HG02970 (cell line): Measurements from ENCODE around the gene SLK.

ENCODE experiments used
- ATAC-seq: cut with Tn5 transposase; IDR thresholded peaks from one replicate; pipeline ENCODE4 v1.9.1; 2021; ENCODE audit warnings: mild to moderate bottlenecking, moderate library complexity, moderate number of reproducible peaks; ENCODE audit not compliant: unreplicated experiment, low FRiP score

The SLK gene

DNA sequence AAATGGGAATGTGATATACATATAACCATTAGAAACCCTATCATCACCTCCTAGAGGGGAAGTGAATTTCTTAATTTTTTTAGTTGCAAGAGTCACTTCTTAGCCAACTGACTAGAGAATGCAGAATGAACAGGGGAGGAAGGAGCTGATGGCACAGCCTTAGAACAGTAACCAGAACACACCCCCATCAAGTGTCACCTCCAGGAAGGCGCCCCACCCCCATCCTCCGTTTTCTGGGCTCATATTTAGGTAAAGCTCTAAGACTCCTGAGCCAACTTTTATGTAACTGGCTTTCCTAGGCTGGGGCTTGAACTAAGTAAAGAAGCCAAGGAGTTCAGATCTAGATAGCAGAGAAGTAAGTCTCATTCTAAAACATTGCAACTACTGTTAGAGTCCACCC, 64.7 kb downstream of the SLK start:
- ATAC-seq = no peak

DNA sequence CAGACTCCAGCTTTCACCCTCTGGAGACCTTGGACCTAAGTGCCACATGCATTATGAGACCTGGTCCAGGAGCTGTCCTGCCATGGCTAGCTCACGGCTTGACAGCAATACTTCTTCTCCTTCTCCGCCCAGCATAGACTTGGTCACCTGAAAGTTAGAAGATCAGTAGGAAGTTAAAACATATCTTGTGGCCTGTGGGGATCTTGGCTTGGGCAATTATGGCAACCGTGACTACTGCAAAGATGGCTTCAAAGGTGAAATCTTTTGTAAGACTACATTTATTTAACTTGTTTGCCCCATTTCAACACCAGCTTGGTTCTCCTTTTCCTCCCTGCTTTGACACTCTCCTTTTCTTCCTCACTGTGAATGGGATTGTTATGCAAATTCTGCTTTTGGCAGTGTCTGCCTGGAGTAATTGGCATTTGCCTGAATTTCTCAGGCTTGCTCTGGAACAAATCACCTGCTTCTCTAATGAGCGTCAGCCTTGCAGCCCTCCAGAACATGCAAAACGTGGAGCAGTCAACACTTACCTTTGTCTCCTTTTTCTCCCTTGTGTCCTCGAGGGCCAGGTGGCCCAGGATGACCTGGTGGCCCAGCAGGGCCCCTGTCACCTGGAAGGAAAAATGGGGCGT, 65.3 kb downstream of the SLK start:
- ATAC-seq = no peak

DNA sequence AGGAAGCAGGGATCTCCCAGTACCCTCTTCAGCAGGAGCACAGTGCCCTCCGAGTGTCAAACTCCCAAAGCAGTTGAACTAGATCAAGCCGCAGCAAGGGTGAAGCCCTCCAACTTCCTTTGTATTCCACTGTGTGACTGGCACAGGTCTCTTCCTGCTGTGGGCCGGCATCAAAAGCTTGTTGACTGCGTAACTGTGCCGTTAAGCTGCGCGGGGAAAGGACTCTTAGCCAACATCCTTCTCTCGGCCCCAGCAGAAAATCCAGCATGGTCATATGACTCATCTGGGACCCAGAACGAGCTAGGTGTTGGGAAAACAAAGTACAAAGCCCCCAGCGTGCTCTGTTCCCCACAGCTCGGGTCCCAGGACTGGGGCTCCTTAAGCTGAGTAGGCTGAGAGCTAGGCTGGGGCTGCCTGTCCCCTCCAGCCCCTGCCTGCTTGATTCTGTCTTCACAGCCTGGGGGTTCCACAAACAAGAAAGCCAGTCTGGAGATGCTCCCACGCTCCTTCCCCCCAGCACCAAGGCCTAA, 66.5 kb downstream of the SLK start:
- no peak for ATAC-seq

DNA sequence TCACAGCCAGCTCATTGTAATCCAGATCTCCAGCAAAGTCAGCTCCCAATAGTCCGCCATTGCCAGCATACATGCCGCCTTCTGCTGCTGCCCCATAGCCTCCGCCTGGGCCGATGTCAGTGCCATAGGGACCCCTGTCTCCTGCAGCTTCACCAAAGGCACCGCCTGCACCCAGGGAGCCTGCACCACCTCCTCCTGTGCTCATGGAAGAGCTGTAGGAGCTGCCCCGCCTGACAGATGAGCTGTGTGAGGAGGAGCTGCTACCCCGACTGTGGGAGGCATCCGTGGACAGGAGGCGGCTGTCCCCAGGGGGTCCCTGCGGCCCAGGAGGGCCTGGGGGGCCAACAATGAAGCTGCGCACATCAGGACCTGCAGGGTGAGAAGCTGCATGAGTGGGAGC, 67.0 kb downstream of the SLK start:
- ATAC-seq = no peak

DNA sequence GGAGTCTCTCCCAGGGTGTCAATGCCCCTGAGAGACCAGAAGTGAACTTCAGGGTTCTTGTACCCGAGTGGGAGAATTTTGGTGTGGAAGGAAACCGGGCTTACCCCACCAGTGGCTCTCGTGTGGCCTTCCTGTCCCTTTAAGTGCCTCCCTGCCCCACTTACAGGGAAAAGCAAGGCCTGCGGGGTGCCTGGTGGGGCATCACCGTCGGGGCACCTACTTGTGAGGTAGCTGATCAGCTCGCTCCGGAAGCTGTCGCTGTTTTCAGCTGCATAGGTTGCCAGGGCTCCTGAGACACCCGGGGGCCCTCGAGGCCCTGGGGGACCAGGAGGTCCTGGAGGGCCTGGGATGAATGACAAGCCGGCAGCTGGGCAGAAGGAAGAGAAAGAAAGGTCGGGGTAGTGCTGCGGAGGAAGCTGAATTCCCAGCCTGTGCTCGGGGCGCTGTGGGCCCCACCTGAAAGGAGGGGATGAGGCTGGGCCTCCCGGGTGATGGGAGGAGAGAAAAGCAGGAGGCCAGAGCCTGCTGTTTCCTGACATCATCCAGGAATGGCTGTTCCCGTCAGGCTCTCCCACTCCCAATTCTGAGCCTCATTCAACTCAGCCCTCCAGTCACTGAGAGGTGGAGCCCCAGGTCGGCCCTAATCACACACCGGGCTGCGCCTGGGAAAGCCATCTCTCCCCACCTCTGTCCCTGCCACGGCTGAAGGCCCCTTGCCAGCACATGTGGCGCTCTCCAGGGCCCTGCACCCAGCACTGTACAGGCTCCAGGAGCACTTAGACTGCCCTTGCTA, 67.7 kb downstream of the SLK start:
- no peak for ATAC-seq

- no peak for ATAC-seq
Observed at GRCh38 chr10:104035194-104036068, 68.5 kb downstream of the SLK start.

- ATAC-seq = no peak
Observed at GRCh38 chr10:104036069-104036384, 69.1 kb downstream of the SLK start.

DNA sequence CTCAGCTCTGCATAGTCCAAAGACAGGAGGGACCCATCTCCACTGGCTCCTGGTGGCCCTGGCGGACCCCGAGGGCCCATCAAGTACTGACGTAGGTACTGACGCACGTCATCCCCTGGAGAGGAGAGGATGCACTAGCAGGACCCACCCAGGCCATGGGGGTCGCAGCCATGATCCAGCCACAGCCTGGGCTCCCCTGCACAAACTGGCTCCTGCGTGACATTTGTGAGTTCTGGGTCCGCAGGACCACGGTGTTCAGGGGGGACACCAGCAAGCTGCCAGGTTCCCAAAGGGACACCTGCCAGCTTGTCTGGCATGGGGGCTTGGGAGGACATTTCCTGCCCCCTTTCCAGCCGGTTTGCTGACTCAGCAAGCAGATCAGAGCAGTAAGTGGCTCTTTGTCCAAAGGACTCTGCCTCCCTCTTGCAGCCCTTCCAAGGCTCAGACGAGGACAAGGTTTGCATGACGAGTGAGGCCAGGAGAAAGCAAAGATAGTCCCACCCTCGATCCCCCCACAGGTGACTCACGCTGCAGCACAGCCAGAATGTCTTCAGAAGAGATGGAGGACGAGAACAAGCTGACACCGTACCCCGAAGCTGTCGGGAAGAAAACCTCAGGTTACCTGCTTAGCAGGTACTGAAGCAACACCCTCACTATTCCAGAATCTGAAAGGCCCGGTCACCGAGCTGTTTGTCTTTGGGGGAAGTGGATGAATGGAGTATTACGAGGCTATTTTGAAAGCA, 69.7 kb downstream of the SLK start:
- no peak for ATAC-seq

GRCh38 chr10:104037261-104037951, 70.5 kb downstream of the SLK start:
- no peak for ATAC-seq

GRCh38 chr10:104038537-104038936, 71.6 kb downstream of the SLK start:
- ATAC-seq = no peak

DNA sequence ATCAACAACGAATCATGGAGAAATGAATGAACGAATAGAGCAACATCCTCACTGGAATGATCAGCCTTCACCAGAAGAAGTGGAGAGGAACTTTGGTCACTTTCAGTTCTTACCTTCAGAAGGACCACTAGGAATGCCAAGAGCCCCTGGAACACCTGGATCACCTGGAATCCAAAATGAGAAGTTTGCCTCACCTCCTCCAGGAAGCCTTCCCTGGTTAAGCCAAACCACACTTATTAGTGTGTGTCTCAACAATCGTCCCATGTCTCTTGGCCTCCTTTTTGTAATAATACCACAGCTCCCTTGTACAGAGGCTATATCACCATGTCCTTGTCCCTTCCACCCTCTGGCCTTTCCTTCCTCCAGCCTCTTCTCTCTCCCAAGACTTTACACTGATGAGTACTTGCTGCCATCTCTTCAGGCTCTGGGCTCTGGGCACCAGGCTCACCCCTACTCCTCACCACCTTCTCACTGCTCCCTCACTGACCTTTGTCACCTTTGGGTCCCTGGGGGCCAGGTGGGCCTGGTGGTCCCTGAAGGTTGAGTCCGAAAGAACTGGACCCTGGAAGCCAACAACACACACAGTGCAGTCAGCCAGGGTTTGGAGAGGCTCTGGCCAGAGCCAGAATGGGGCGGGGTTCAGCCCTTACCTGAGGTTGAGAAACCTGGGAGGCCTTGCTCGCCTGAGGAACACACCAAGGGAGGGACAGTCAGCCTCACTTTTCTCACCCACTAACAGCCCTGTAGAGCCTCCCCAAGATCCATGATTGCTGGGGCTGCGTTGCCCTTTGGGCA, 72.2 kb downstream of the SLK start:
- ATAC-seq = no peak

- ATAC-seq = no peak
Observed at GRCh38 chr10:104040382-104040781, 73.4 kb downstream of the SLK start.

- ATAC-seq = no peak
Observed at GRCh38 chr10:104040862-104041789, 74.2 kb downstream of the SLK start.

DNA sequence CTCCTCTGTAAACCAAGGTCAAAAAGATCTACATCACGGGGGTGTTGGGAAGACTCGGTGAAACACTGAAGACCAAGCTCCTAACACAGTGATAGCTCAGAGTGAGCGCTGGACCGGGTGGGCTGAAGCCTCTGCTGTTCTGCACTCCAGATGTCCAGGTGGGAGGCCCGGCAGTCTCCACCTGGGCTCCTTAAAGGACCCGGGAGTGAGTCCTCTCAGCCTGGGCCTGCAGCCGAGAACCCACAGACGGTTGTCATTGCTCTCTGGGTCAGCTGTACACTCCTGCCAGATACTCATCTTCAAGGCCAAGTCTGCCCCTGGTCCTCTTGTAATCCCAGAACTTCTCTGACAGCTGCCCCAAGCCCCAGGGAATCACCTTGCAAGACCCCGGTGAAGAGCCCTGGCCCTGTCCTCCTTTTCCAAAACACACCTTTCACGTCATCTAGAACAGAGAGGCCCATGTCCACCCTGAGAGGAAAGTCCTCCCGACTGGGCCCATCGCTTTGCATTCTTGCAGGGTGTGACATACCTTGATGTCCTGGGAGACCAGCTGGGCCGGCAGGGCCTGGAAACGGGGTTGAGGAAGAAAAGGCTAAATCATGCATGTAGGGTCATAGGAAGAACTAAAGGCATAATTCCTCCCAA, 75.1 kb downstream of the SLK start:
- ATAC-seq = no peak

- ATAC-seq = no peak
Observed at GRCh38 chr10:104043185-104043830, 76.4 kb downstream of the SLK start.

DNA sequence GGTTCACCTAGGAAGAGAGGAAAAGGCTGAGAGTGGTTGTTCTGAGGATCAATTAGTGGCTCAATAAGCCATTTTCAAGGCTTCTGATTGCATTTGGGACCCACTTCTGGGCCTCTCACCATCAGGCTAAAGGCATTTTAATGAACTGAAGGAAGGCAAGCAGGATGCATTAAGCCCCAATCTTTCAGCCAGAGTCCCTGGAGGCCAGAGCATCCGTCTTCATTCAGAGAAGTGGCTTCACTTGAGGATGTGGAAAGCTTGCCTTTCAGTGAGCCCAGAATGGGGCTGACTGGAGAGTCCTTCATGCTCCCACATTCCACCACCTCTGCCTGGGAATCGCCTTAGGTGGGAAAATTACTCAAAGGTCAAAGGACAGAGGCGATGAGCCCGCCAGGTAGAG, 76.9 kb downstream of the SLK start:
- ATAC-seq = no peak
